ENCODE measurements around the gene NES.

The NES gene

DNA sequence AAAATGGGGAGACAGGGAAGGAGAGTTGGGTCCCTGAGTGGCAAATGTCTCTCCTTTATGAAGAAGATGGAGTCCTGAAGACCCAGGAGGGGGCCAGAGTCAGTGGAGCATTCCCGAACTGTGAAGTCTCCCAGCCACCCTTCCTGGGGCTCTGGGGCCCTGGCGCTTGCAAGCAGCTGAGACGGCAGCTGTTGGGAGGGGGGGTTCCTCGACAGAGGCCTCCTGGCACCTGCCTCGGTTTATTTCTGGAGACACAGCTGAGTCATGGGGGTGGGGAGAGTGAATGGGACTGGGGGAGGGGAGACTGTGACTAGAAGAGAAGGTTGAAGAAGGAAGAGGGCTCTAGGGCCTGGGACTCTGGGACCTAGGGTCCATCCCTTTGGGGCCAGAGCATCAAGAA, 14.0 kb downstream of the NES start:
- Mint-ChIP-seq H3K4me1 (peaks cover 61% of the 10 kb centered on the region), H3K27me3 (peaks cover 12% of the 10 kb centered on the region), H3K27ac (peak overlapping the region in 1 of 2 donors; percentile 79), H3K9me3 (no peaks in the 10 kb centered on the region), H3K4me3 (no peak overlapping the region)
- ATAC-seq (no peak), DNase-seq (no peak)

DNA sequence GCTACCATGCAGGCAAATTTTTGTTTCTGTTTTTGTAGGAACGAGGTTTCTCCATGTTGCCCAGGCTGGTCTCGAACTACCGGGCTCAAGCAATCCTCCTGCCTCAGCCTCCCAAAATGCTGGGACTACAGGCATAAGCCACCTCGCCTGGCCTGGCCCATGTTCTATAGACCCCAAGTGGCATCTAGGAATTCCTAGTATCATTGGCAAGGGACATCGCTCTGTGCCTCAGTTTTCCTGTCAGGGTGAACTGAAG, 14.5 kb downstream of the NES start:
- Mint-ChIP-seq H3K4me1 (peaks cover 66% of the 10 kb centered on the region), H3K27me3 (peaks cover 16% of the 10 kb centered on the region), H3K27ac (peak overlapping the region in 1 of 2 donors; percentile 79), H3K4me3 (no peak overlapping the region), H3K9me3 (no peaks in the 10 kb centered on the region)
- ATAC-seq (no peak), DNase-seq (no peak)

DNA sequence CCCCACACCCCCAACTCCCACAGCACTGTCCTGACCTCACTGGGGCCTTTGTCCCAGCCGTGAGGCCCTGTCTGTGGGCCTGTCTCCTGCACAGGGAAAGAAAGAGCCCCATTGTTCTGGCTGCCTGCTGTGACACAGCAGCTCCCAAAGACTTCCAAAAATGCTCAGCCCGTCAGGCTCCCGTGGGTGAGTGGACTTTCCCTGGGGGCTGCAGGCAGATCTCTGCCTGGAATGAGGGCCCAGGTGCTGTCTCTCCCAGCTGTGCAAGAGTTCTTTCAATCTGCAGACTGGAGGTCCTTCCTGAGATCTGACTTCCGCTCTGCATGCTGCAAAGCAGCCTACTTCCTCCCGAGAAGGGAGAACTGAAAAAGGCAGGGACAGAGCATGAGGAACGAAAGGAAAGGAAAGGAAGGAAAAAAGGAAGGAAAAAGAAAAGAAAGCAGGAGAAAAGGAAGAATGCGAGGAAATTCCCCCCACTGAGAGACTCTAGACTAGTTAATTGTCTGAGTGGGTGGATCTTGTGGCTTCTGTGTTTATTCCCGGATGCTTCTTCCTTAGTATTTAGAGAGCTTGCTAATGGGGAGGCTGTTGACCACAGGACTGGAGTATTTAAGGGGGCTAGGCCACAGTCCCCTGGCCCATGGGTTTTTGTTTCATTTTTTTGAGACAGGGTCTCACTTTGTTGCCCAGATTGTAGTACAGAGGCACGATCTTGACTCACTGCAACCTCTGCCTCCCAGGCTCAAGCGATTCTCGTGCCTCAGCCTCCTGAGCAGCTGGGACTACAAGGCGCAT, 15.0 kb downstream of the NES start:
- DNase-seq = no peak
- Mint-ChIP-seq H3K27me3 (peaks cover 22% of the 10 kb centered on the region), H3K4me1 (peaks cover 71% of the 10 kb centered on the region), H3K4me3 (no peak overlapping the region), H3K9me3 (no peaks in the 10 kb centered on the region), H3K27ac (no peak overlapping the region)
- no peak for ATAC-seq

DNA sequence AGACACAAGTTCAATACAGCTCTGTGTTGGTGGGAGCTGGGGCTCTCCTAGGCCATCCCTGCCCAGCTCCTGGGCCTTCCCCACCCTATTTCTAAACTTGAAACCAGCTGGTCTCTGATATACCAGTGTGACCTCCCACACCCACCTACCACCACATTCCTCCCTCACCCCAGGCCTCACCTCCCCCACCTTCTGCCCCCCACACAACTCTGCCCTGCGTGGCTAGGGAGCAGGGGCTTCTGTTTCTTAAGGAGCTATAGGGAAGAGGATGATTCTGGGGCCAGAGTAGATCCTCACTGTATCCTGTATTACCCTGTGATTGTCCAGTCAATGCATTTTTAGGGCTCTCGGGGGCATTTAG, 16.5 kb downstream of the NES start:
- Mint-ChIP-seq H3K4me3 (peak overlapping the region; percentile 80 to 81), H3K4me1 (peaks cover 77% of the 10 kb centered on the region)

DNA sequence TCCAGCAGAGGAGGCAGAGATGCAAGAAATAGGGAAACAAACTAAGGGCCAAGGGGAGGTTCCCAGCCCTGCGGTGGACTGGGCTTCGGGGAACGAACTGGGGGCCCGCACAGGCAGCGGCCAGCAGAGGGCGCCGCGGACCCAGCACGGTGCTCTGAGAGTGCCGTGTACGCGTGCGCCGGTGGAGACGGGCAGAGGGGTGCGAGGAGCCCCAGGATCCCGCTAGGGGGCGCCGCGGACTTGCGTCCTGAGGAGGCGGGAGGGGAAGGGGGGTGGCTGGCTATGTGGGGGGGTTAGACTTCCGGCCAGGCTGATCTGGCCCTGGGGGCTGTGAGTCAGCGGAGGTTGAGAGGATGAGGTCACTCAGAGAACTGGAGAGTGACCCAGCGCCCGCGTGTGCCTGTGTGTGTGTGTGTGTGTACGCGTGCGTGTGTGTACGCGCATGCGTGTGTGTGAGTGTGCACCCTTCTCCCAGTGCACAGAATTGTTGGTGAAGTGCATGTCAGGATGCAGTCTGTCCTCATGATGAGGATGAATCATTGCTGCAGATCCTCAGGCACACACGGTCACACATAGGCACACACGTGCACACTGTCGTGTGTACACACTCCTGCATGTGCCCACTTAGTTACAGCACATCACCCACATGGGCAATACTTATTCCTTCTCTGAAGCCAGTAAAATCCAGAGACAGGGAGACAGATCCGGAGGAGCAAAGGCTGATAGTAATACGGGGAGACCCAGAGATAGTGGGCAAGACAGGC, 17.0 kb downstream of the NES start:
- Mint-ChIP-seq H3K27me3 (peaks cover 33% of the 10 kb centered on the region), H3K4me1 (peaks cover 72% of the 10 kb centered on the region), H3K9me3 (no peaks in the 10 kb centered on the region), H3K4me3 (peak overlapping the region; percentile 80 to 81), H3K27ac (peak overlapping the region; percentile 73 to 80)
- ATAC-seq = peak; percentile 90
- peak; percentile 96 to 97 for DNase-seq

More for the DNA sequence above, 16.5 kb downstream of the NES start:
- Mint-ChIP-seq H3K27me3 (peaks cover 33% of the 10 kb centered on the region), H3K27ac (peak overlapping the region; percentile 20 to 80), H3K9me3 (no peaks in the 10 kb centered on the region)
- ATAC-seq (peak; percentile 13), DNase-seq (no peak)

DNA sequence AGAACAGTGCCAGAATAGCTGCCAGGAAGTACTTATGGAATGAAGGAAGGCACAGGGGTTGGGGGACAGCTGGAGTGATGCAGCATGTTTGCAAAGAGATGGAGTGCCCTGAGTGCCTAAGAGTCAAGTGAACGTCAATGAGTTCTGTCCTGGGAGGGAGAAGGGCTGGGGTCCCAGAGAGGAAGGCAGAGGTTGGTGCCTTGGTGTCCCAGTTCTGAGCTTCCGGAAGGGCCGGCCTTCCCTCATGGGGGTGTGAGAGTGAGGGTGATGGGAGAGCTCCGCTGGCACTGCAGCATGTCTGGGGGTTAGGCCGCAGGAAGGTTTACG, 17.6 kb downstream of the NES start:
- ATAC-seq = no peak

DNA sequence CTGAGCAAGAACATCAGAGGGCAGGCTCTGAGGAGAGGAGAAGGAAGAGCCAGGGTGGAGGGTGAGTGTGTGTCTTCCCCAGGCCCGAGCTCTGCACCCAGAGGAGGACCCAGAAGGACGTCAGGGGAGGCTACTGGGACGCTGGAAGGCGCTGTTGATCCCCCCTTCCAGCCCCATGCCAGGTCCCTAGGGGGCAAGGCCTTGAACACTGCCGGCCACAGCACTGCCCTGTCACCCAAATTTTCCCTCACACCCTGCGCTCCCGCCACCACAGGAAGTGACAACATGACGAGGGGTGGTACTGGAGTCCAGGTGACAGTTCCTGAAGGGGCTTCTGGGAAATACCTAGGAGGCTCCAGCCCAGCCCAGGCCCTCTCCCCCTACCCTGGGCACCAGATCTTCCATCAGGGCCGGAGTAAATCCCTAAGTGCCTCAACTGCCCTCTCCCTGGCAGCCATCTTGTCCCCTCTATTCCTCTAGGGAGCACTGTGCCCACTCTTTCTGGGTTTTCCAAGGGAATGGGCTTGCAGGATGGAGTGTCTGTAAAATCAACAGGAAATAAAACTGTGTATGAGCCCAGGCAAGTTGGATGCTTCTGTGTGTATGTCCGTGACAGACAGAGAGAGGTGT, 18.1 kb downstream of the NES start:
- peaks cover 72% of the 10 kb centered on the region for H3K4me1 Mint-ChIP-seq
- no peak for ATAC-seq
- no peak overlapping the region for H3K27ac Mint-ChIP-seq
- no peaks in the 10 kb centered on the region for H3K9me3 Mint-ChIP-seq
- DNase-seq = no peak
- peak overlapping the region; percentile 80 to 81 for H3K4me3 Mint-ChIP-seq
- peaks cover 43% of the 10 kb centered on the region for H3K27me3 Mint-ChIP-seq

More for the DNA sequence above, 17.6 kb downstream of the NES start:
- Mint-ChIP-seq H3K27ac (no peak overlapping the region), H3K4me3 (peak overlapping the region; percentile 80 to 81), H3K27me3 (peaks cover 38% of the 10 kb centered on the region), H3K9me3 (no peaks in the 10 kb centered on the region), H3K4me1 (peaks cover 72% of the 10 kb centered on the region)
- no peak for DNase-seq

DNA sequence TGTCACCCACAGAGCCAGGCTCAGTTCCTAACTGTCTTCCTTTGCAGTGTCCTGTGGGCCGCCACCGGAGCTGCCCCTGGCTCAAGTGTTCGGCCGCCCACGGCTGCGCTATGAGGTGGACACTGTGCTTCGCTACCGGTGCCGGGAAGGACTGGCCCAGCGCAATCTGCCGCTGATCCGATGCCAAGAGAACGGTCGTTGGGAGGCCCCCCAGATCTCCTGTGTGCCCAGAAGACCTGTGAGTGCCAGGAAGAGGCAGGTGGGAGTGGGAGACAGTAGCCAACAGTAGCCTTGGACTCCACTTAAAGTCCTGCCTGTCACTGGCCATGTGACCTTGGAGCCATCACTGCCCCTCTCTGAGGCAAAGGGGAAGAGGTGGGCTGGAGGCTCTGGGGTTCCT, 18.7 kb downstream of the NES start:
- ATAC-seq = no peak
- Mint-ChIP-seq H3K27ac (no peak overlapping the region), H3K9me3 (no peaks in the 10 kb centered on the region), H3K4me1 (peaks cover 68% of the 10 kb centered on the region), H3K4me3 (peak overlapping the region in 1 of 2 donors; percentile 40), H3K27me3 (peaks cover 49% of the 10 kb centered on the region)
- DNase-seq = no peak

DNA sequence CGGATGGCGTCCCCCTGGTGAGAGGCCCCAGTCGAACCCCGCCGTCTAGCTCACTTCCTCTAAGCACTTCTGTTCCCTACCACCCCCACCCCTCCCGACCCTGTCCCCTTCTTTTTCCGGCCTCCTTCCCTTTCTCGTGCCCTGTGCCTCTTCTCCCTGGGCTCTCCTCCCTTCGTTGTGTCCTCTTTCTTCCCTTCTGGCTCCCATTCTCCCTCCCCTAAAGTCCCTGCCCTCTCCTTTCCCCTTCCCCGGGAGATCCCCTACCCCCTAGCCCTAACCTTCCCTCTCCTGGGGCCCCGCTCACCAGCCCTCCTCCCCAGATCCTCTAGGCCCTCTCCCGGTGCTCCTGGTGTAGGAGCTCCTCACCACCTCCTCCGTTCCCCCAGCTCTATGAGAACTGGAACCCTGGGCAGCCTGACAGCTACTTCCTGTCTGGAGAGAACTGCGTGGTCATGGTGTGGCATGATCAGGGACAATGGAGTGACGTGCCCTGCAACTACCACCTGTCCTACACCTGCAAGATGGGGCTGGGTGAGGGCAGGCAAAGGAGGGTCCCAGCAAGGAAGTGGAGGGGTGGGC, 19.4 kb downstream of the NES start:
- Mint-ChIP-seq H3K27me3 (peaks cover 56% of the 10 kb centered on the region), H3K4me1 (peaks cover 61% of the 10 kb centered on the region), H3K4me3 (peak overlapping the region; percentile 69 to 81), H3K27ac (no peak overlapping the region), H3K9me3 (no peaks in the 10 kb centered on the region)
- ATAC-seq (no peak), DNase-seq (no peak)

DNA sequence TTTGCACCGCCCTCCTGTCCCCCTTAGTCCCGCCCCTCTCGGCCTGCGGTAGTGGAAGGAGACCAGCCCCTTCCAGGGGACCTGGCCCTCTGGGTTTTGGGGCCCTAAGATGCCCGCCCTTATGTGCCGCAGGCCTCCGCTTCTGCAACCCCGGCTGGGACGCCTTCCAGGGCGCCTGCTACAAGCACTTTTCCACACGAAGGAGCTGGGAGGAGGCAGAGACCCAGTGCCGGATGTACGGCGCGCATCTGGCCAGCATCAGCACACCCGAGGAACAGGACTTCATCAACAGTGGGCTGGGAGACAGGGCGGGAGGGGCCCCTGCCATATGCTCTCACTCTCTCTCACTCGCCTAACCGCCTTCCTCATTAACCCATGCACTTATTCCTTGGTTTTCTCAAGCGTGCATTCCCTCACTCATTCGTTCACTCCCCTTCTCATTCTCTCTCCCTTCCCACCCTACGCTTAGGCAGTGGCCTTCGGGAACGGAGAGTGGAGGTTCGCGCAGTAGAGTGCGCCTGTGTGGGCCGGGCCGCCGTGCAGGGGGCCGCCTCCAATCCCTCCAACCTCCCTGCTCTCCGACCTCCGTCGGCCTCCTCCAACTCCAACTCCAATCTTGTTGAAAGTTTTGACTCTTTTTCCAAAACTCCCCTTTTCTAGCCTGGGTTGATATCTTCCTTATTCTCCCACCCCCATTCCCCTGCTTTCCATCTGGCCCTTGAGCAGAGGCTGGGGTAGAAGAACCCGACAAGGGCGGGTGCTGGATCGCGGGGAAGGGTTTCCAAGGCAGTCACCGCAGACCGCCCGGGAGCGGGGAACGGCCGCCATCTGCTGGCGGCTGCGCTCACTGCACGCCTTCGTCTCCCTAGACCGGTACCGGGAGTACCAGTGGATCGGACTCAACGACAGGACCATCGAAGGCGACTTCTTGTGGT, 20.1 kb downstream of the NES start:
- no peaks in the 10 kb centered on the region for H3K9me3 Mint-ChIP-seq
- H3K4me3 Mint-ChIP-seq = peak overlapping the region; percentile 69 to 81
- H3K27me3 Mint-ChIP-seq = peaks cover 63% of the 10 kb centered on the region
- ATAC-seq = peak; percentile 22
- DNase-seq = peak; percentile 68 to 69
- H3K27ac Mint-ChIP-seq = peak overlapping the region in 1 of 2 donors; percentile 8
- H3K4me1 Mint-ChIP-seq = peaks cover 56% of the 10 kb centered on the region

DNA sequence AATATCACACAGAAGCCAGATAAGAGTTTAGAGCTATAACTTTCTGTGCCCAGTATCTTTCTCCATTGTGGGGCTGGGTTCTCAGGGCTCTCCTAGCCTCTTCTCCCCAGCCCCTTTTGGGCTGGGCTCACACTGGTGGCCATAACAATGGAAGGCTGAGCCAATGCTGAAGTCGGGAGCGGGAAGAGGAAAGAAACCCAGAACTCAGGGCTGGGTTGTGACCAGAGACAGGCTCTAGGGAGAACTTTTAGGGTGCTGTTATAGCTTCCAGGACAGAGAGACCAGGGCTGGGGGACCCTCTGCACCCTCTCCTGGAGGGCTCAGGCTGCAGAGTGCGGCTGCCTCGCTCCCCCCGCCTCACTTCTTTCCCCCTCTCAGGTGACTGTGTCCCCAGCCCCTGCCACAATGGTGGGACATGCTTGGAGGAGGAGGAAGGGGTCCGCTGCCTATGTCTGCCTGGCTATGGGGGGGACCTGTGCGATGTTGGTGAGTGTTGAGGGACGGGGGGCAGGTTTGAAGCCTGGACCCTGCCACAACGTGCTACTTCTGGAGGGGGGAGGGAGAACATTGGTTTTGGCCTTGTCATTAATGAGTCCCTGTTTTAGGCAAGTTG, 21.2 kb downstream of the NES start:
- no peak overlapping the region for H3K27ac Mint-ChIP-seq
- DNase-seq (no peak), ATAC-seq (no peak)
- H3K4me1 Mint-ChIP-seq = peaks cover 45% of the 10 kb centered on the region
- H3K4me3 Mint-ChIP-seq = no peak overlapping the region
- peaks cover 73% of the 10 kb centered on the region for H3K27me3 Mint-ChIP-seq
- H3K9me3 Mint-ChIP-seq = no peaks in the 10 kb centered on the region

DNA sequence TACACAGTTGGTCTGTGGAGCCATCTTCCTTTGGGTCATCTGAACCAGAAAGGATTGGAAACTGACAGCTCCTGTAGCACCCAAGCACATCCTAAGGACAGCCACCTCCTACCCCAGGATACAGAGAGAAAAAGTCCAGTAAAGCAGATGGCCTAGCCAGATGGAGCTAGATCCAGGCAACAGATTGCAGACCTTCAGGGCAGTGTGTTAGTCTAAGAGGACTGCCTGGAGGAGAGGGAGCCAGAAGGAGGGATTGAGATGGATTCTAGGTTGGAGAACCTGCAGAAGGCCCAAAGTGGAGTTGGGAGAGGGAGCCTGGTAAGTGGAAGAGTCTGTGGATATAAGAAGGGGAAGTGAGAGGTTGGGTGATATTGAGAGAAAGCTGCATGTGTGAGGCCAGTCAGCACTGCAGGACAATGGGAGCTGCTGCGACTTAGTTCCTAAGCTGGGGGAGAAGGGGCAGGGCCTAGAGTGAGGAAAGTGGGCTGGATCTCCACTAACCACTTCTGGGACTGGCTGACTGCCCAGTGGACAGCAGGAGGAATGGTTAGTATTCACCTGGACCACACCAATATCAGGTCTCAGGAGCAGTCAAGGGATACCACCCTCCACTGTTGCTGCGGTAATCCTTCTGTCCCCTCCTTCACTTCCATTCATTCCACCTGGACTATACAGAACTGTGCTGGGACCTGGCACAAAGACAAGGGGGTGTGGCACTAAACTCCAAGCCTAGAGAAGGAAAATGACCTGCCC, 21.9 kb downstream of the NES start:
- Mint-ChIP-seq H3K4me3 (no peak overlapping the region), H3K27ac (no peak overlapping the region)
- ATAC-seq = no peak

DNA sequence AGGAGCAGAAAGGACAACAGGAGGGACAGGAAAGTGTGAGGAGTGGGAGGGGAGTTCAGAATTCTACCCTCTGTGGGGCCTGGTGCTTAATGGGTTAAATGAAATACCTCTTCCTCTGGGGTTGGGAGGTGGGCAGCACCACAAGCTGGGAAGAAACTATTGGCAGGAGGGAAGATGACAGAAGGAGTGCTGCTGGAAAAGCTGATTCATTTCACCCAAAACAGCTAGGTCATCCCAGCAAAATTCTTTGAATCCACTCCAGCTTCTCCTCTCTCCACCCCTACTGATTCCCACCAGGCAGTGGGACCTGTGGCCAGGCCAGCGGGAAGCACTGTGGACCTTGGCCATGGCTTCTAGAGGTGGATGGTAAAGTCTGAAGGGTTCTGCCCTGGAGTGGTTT, 22.5 kb downstream of the NES start:
- Mint-ChIP-seq H3K27me3 (peaks cover 86% of the 10 kb centered on the region), H3K9me3 (no peaks in the 10 kb centered on the region), H3K27ac (no peak overlapping the region), H3K4me1 (peaks cover 32% of the 10 kb centered on the region), H3K4me3 (no peak overlapping the region)
- ATAC-seq (no peak), DNase-seq (no peak)

More for the DNA sequence above, 21.9 kb downstream of the NES start:
- DNase-seq = no peak
- no peaks in the 10 kb centered on the region for H3K9me3 Mint-ChIP-seq
- peaks cover 80% of the 10 kb centered on the region for H3K27me3 Mint-ChIP-seq
- H3K4me1 Mint-ChIP-seq = peaks cover 38% of the 10 kb centered on the region

DNA sequence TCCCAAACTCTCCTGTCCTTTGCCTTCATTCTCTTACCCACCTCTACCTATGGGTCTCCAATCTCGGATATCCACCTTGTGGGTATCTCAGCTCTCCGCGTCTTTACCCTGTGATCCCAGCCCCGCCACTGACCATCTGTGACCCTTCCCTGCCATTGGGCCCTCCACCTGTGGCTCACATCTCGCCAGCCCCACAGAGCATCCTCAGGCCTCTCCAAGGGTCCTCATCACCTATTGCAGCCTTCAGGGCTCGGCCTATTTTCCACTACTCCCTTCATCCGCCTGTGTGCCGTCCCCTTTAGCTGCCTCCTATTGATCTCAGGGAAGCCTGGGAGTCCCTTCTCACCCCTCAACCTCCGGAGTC, 24.2 kb downstream of the NES start:
- Mint-ChIP-seq H3K27me3 (peaks cover 99% of the 10 kb centered on the region), H3K27ac (no peak overlapping the region), H3K9me3 (no peaks in the 10 kb centered on the region), H3K4me1 (peaks cover 15% of the 10 kb centered on the region), H3K4me3 (no peak overlapping the region)
- DNase-seq = no peak
- no peak for ATAC-seq

Data from stimulated activated naive CD8-positive, alpha-beta T cell treated with anti-CD3 and anti-CD28 coated beads, Interleukin-15, amount 100 ng/mL, for 72 hours (primary cell).